Vagina (tissue), 2 donors: ENCODE data around the gene LDB2.

Experiments used
- CTCF ChIP-seq, 3 experiments: fragments of 450-650 bp in 2 of 3; fragments of 200-600 bp in 1 of 3; sonication (generic) in 1 of 3; IDR thresholded peaks; one replicate each; pipeline ENCODE4 v1.5.1; 2017 to 2019; ENCODE audit warnings: antibody characterized with exemption in 3 of 3, mild to moderate bottlenecking in 2 of 3, moderate library complexity in 2 of 3
- POLR2A ChIP-seq, 2 donors: fragments of 450-650 bp; IDR thresholded peaks; one replicate each; pipeline ENCODE4 v1.6.1; 2017; ENCODE audit warnings: antibody characterized with exemption in 2 of 2, mild to moderate bottlenecking in 2 of 2, moderate library complexity in 2 of 2
- POLR2AphosphoS5 ChIP-seq, 2 donors: sonication (generic); formaldehyde crosslinking; IDR thresholded peaks; one replicate each; pipeline ENCODE4 v1.9.0; 2017; ENCODE audit warnings: antibody characterized with exemption in 2 of 2, mild to moderate bottlenecking in 2 of 2, low read depth in 1 of 2; ENCODE audit not compliant: insufficient read depth in 1 of 2

DNA sequence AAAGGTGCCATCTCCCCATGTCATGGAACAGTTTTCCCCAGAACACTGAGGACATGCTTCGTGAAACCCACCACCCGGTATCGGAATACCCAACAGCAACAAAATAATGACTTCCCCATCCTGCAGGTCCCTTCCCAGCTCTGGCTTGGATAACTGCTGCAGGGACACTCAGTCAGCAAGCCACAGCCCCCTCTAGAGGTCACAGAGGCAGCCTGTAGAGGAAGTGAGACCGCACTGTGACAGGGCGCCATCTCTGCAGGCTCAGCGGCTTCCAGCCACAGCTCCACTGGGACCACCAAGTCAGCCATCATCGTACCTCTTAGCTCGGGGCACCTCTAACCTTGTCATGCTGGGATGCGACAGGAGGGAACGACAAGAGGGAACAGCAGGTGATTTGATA, 315.9 kb downstream of the LDB2 start:
- TF ChIP-seq CTCF (IDR thresholded peaks at IDR 0.05), result no peak
- no peak for TF ChIP-seq POLR2A (IDR thresholded peaks at IDR 0.05)
- no peak for TF ChIP-seq POLR2AphosphoS5 (IDR thresholded peaks at IDR 0.05; ENCODE audit: insufficient read depth in 1 of 2, low read depth in 1 of 2)
